ENCODE data around the gene IL1RAPL1.

DNA sequence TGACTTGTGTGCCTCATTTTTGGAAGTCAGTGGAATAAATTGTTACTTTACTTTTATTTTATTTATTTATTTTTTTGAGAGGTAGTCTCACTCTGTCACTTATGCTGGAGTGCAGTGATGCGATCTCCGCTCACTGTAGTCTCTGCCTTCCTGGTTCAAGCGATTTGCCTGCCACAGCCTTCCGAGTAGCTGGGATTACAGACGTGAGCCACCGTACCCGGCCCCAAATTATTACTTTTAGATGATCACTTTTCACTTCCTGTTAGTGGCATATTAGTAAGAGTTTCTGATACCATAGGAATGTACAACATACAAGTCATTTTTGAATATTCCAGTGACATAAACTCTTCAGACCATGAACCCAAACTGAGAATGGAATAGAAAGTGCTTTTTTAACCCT, 1017.1 kb downstream of the IL1RAPL1 start:
- TF ChIP-seq EZH2 (IDR thresholded peaks at IDR 0.05; ENCODE audit: low read depth, unreplicated experiment): no peak
- TF ChIP-seq, protein P1, sequence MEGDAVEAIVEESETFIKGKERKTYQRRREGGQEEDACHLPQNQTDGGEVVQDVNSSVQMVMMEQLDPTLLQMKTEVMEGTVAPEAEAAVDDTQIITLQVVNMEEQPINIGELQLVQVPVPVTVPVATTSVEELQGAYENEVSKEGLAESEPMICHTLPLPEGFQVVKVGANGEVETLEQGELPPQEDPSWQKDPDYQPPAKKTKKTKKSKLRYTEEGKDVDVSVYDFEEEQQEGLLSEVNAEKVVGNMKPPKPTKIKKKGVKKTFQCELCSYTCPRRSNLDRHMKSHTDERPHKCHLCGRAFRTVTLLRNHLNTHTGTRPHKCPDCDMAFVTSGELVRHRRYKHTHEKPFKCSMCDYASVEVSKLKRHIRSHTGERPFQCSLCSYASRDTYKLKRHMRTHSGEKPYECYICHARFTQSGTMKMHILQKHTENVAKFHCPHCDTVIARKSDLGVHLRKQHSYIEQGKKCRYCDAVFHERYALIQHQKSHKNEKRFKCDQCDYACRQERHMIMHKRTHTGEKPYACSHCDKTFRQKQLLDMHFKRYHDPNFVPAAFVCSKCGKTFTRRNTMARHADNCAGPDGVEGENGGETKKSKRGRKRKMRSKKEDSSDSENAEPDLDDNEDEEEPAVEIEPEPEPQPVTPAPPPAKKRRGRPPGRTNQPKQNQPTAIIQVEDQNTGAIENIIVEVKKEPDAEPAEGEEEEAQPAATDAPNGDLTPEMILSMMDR (conservative IDR thresholded peaks at IDR 0.05; ENCODE audit: low read depth in 2 of 2): no peak
- no peak for TF ChIP-seq POLR2AphosphoS5 (IDR thresholded peaks at IDR 0.05; ENCODE audit: low read depth)
- TF ChIP-seq STAT1 (IDR thresholded peaks at IDR 0.05; ENCODE audit: unreplicated experiment): no peak
- no peak for TF ChIP-seq CREB1 (CRISPR knock-in tag; IDR thresholded peaks at IDR 0.05; ENCODE audit: low read depth)
- TF ChIP-seq ZNF331 (CRISPR knock-in tag; IDR thresholded peaks at IDR 0.05; ENCODE audit: low read depth): no peak
- no peak for TF ChIP-seq EZH2phosphoT487 (IDR thresholded peaks at IDR 0.05; ENCODE audit: unreplicated experiment)
- TF ChIP-seq, protein P2, sequence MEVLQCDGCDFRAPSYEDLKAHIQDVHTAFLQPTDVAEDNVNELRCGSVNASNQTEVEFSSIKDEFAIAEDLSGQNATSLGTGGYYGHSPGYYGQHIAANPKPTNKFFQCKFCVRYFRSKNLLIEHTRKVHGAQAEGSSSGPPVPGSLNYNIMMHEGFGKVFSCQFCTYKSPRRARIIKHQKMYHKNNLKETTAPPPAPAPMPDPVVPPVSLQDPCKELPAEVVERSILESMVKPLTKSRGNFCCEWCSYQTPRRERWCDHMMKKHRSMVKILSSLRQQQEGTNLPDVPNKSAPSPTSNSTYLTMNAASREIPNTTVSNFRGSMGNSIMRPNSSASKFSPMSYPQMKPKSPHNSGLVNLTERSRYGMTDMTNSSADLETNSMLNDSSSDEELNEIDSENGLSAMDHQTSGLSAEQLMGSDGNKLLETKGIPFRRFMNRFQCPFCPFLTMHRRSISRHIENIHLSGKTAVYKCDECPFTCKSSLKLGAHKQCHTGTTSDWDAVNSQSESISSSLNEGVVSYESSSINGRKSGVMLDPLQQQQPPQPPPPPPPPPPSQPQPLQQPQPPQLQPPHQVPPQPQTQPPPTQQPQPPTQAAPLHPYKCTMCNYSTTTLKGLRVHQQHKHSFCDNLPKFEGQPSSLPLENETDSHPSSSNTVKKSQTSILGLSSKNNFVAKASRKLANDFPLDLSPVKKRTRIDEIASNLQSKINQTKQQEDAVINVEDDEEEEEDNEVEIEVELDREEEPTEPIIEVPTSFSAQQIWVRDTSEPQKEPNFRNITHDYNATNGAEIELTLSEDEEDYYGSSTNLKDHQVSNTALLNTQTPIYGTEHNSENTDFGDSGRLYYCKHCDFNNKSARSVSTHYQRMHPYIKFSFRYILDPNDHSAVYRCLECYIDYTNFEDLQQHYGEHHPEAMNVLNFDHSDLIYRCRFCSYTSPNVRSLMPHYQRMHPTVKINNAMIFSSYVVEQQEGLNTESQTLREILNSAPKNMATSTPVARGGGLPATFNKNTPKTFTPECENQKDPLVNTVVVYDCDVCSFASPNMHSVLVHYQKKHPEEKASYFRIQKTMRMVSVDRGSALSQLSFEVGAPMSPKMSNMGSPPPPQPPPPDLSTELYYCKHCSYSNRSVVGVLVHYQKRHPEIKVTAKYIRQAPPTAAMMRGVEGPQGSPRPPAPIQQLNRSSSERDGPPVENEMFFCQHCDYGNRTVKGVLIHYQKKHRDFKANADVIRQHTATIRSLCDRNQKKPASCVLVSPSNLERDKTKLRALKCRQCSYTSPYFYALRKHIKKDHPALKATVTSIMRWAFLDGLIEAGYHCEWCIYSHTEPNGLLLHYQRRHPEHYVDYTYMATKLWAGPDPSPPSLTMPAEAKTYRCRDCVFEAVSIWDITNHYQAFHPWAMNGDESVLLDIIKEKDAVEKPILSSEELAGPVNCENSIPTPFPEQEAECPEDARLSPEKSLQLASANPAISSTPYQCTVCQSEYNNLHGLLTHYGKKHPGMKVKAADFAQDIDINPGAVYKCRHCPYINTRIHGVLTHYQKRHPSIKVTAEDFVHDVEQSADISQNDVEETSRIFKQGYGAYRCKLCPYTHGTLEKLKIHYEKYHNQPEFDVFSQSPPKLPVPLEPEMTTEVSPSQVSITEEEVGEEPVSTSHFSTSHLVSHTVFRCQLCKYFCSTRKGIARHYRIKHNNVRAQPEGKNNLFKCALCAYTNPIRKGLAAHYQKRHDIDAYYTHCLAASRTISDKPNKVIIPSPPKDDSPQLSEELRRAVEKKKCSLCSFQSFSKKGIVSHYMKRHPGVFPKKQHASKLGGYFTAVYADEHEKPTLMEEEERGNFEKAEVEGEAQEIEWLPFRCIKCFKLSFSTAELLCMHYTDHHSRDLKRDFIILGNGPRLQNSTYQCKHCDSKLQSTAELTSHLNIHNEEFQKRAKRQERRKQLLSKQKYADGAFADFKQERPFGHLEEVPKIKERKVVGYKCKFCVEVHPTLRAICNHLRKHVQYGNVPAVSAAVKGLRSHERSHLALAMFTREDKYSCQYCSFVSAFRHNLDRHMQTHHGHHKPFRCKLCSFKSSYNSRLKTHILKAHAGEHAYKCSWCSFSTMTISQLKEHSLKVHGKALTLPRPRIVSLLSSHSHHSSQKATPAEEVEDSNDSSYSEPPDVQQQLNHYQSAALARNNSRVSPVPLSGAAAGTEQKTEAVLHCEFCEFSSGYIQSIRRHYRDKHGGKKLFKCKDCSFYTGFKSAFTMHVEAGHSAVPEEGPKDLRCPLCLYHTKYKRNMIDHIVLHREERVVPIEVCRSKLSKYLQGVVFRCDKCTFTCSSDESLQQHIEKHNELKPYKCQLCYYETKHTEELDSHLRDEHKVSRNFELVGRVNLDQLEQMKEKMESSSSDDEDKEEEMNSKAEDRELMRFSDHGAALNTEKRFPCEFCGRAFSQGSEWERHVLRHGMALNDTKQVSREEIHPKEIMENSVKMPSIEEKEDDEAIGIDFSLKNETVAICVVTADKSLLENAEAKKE (CRISPR knock-in tag; IDR thresholded peaks at IDR 0.05): no peak
- TF ChIP-seq, protein P3, sequence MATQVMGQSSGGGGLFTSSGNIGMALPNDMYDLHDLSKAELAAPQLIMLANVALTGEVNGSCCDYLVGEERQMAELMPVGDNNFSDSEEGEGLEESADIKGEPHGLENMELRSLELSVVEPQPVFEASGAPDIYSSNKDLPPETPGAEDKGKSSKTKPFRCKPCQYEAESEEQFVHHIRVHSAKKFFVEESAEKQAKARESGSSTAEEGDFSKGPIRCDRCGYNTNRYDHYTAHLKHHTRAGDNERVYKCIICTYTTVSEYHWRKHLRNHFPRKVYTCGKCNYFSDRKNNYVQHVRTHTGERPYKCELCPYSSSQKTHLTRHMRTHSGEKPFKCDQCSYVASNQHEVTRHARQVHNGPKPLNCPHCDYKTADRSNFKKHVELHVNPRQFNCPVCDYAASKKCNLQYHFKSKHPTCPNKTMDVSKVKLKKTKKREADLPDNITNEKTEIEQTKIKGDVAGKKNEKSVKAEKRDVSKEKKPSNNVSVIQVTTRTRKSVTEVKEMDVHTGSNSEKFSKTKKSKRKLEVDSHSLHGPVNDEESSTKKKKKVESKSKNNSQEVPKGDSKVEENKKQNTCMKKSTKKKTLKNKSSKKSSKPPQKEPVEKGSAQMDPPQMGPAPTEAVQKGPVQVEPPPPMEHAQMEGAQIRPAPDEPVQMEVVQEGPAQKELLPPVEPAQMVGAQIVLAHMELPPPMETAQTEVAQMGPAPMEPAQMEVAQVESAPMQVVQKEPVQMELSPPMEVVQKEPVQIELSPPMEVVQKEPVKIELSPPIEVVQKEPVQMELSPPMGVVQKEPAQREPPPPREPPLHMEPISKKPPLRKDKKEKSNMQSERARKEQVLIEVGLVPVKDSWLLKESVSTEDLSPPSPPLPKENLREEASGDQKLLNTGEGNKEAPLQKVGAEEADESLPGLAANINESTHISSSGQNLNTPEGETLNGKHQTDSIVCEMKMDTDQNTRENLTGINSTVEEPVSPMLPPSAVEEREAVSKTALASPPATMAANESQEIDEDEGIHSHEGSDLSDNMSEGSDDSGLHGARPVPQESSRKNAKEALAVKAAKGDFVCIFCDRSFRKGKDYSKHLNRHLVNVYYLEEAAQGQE (IDR thresholded peaks at IDR 0.05; ENCODE audit: unreplicated experiment): no peak
- TF ChIP-seq, protein P4, sequence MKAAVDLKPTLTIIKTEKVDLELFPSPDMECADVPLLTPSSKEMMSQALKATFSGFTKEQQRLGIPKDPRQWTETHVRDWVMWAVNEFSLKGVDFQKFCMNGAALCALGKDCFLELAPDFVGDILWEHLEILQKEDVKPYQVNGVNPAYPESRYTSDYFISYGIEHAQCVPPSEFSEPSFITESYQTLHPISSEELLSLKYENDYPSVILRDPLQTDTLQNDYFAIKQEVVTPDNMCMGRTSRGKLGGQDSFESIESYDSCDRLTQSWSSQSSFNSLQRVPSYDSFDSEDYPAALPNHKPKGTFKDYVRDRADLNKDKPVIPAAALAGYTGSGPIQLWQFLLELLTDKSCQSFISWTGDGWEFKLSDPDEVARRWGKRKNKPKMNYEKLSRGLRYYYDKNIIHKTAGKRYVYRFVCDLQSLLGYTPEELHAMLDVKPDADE (IDR thresholded peaks at IDR 0.05): no peak
- no peak for TF ChIP-seq JUNB (IDR thresholded peaks at IDR 0.05; ENCODE audit: unreplicated experiment)
- TF ChIP-seq ZNF114 (CRISPR knock-in tag; IDR thresholded peaks at IDR 0.05): no peak
- TF ChIP-seq NANOG (IDR thresholded peaks at IDR 0.05; ENCODE audit: borderline replicate concordance): no peak

Data from GM23338 (cell line).